Measurements from ENCODE around the gene PIN1.

Gene PIN1

GRCh38 chr19:9801976-9802375 is 33.1 kb upstream of the PIN1 start:
- no peak for TF ChIP-seq CTCF (conservative IDR thresholded peaks at IDR 0.05; ENCODE audit: control insufficient read depth, insufficient read depth, low read depth, low read length)
- no peak overlapping the region for H3K4me3 ChIP-seq (ENCODE audit: control insufficient read depth, low read depth, low read length)
- DNase-seq (ENCODE audit: low read depth), result no peak

- TF ChIP-seq CTCF (conservative IDR thresholded peaks at IDR 0.05; ENCODE audit: control insufficient read depth, insufficient read depth, low read depth, low read length), result no peak
- no peak for DNase-seq (ENCODE audit: low read depth)
Observed at GRCh38 chr19:9806803-9807202, 28.3 kb upstream of the PIN1 start.

GRCh38 chr19:9808855-9809824 is 26.0 kb upstream of the PIN1 start:
- no peak for TF ChIP-seq CTCF (conservative IDR thresholded peaks at IDR 0.05; ENCODE audit: control insufficient read depth, insufficient read depth, low read depth, low read length)
- H3K4me3 ChIP-seq (ENCODE audit: control insufficient read depth, low read depth, low read length), result no peak overlapping the region
- DNase-seq (ENCODE audit: low read depth), result no peak

More at GRCh38 chr19:9806803-9807202, 28.3 kb upstream of the PIN1 start:
- no peak overlapping the region for H3K4me3 ChIP-seq (ENCODE audit: control insufficient read depth, low read depth, low read length)

- H3K4me3 ChIP-seq (ENCODE audit: control insufficient read depth, low read depth, low read length), result no peak overlapping the region
- DNase-seq (ENCODE audit: low read depth), result no peak
- no peak for TF ChIP-seq CTCF (conservative IDR thresholded peaks at IDR 0.05; ENCODE audit: control insufficient read depth, insufficient read depth, low read depth, low read length)
Observed at GRCh38 chr19:9811139-9811538, 24.0 kb upstream of the PIN1 start.

- peak overlapping the region; percentile 92 for H3K4me3 ChIP-seq (ENCODE audit: control insufficient read depth, low read depth, low read length)
- DNase-seq (ENCODE audit: low read depth), result no peak
- TF ChIP-seq CTCF (conservative IDR thresholded peaks at IDR 0.05; ENCODE audit: control insufficient read depth, insufficient read depth, low read depth, low read length), result no peak
Observed at GRCh38 chr19:9818175-9818733, 16.9 kb upstream of the PIN1 start.

- DNase-seq (ENCODE audit: low read depth), result peak; percentile 99
- H3K4me3 ChIP-seq (ENCODE audit: control insufficient read depth, low read depth, low read length), result peak within 1 kb of the TSS; percentile 92
- TF ChIP-seq CTCF (conservative IDR thresholded peaks at IDR 0.05; ENCODE audit: control insufficient read depth, insufficient read depth, low read depth, low read length), result no peak
Observed at GRCh38 chr19:9818734-9819595, 16.2 kb upstream of the PIN1 start, which contains the start of gene FBXL12. FBXL12 (minus strand) TSS chr19:9819079; CDS start chr19:9818813, 266 bp downstream.
